Kidney (tissue), 14 donors: ENCODE results near the gene DMC1. TPM values are rescaled to one million over a fixed set of nuclear protein-coding genes. Genes with fewer than 3 reads are reported as not detected.
"Not testable (repeated sequence)": the region's sequence is repeated elsewhere in the genome, so short reads cannot be mapped to it uniquely, and the experiment has no call there.

Experiments used
- DNase-seq, 5 donors: peaks; one replicate each; pipeline ENCODE4 v3.0.0-alpha.2; 2013 to 2020
- FAIRE-seq: peaks from 2 replicates; lab custom pipeline; 2012; peaks lifted over from hg19 to GRCh38; lab: Jason Lieb, UNC
- H3K27ac ChIP-seq, 2 donors: one replicate each; pipeline ENCODE4 v1.7.0; 2013; ENCODE audit warnings: low read depth in 2 of 2, low read length in 2 of 2, inconsistent platforms in 1 of 2
- H3K27me3 ChIP-seq: one replicate; pipeline ENCODE4 v1.7.1; 2013; ENCODE audit warnings: low read length, inconsistent platforms; ENCODE audit not compliant: control insufficient read depth, insufficient read depth
- H3K36me3 ChIP-seq, 3 donors: one replicate each; pipeline versions ENCODE4 v1.7.0 to v1.7.1; 2013; ENCODE audit warnings: low read length in 3 of 3, control low read depth in 1 of 3, inconsistent platforms in 1 of 3; ENCODE audit not compliant: insufficient read depth in 3 of 3, control insufficient read depth in 2 of 3
- H3K4me1 ChIP-seq, 3 donors: one replicate each; pipeline versions ENCODE4 v1.7.0 to v1.7.1; 2013; ENCODE audit warnings: low read length in 3 of 3, inconsistent platforms in 1 of 3, low read depth in 1 of 3; ENCODE audit not compliant: control insufficient read depth in 2 of 3, insufficient read depth in 2 of 3
- H3K4me3 ChIP-seq, 3 donors: one replicate each; pipeline versions ENCODE4 v1.7.0 to v1.8.1; 2013; ENCODE audit warnings: low read length in 3 of 3, control low read depth in 1 of 3, inconsistent platforms in 1 of 3
- H3K9ac ChIP-seq, 3 donors: one replicate each; pipeline versions ENCODE4 v1.7.0 to v1.7.1; 2013; ENCODE audit warnings: low read length in 3 of 3, control low read depth in 1 of 3, inconsistent platforms in 1 of 3
- H3K9me3 ChIP-seq, 3 donors: one replicate each; pipeline versions ENCODE4 v1.7.0 to v1.7.1; 2013; ENCODE audit warnings: low read length in 3 of 3, control low read depth in 1 of 3, inconsistent platforms in 1 of 3; ENCODE audit not compliant: control insufficient read depth in 2 of 3, insufficient read depth in 1 of 3
- CTCF ChIP-seq: IDR thresholded peaks from 3 replicates; pipeline ENCODE4 v1.5.1; 2012; ENCODE audit warnings: mild to moderate bottlenecking, moderate library complexity, borderline replicate concordance; ENCODE audit not compliant: insufficient read depth; ENCODE audit errors: extremely low read depth
- intact Hi-C: fragments of 100-400 bp; cut with DNase I; formaldehyde crosslinking; loops from one replicate; pipeline ENCODE4 v1.11.1; 2022
- polyA plus RNA-seq: library from polyadenylated mRNA; stranded (reverse); fragments of 350-450 nt; fragmentation: Illumina TruSeq; extraction: RNeasy Lipid Tissue Mini Kit (QIAGEN cat#74804); gene quantifications from one replicate; pipeline ENCODE4 v1.2.3, GENCODE V29; 2014; ENCODE audit warnings: low read depth, low replicate concordance; ENCODE audit not compliant: insufficient read depth
- total RNA-seq: library from RNA; stranded (reverse); fragmentation: NEBNext Ultra II Directional; extraction: Animal tissue kit (Norgen Biotek cat#: 25700); gene quantifications from one replicate; pipeline ENCODE4 v1.2.1, GENCODE V29; 2021
- donor health status: control.
- donor health status: control.
- donor health status: control.
- donor health status: control.
- donor health status: control.
- donor health status: DM: yes; HTN: yes; CAD: no.
- donor health status: Normal renal cell carcinoma (clear cell type).

Gene DMC1
- total and polyA plus RNA-seq, 2 donors from 2014 or later, result 0.66 TPM; not detected in 1

- no peak for DNase-seq
- FAIRE-seq, result no peak
- no peak overlapping the region for H3K9ac ChIP-seq
- intact Hi-C loops, result no loop called here
- no peaks in the 10 kb centered on the region for H3K4me1 ChIP-seq
- no peak overlapping the region for H3K4me3 ChIP-seq
- no peak overlapping the region for H3K27ac ChIP-seq
- no peak for TF ChIP-seq CTCF
- no peaks in the 10 kb centered on the region for H3K27me3 ChIP-seq
- no peaks in the 10 kb centered on the region for H3K9me3 ChIP-seq
- H3K36me3 ChIP-seq, result no peaks in the 10 kb centered on the region
Measured at GRCh38 chr22:38607680-38608079, 37.7 kb upstream of the DMC1 start.

- no peaks in the 10 kb centered on the region for H3K9me3 ChIP-seq
- H3K9ac ChIP-seq, result no peak overlapping the region
- no peak for TF ChIP-seq CTCF
- no peak overlapping the region for H3K4me3 ChIP-seq
- DNase-seq (no peak), FAIRE-seq (no peak)
- intact Hi-C loops, result no loop called here
- H3K27ac ChIP-seq, result no peak overlapping the region
- no peaks in the 10 kb centered on the region for H3K4me1 ChIP-seq
- no peaks in the 10 kb centered on the region for H3K36me3 ChIP-seq
- no peaks in the 10 kb centered on the region for H3K27me3 ChIP-seq
Measured at GRCh38 chr22:38602166-38602565, 32.2 kb upstream of the DMC1 start.

- intact Hi-C loops, result no loop called here
- Histone ChIP-seq H3K9ac (no peak overlapping the region), H3K4me3 (no peak overlapping the region), H3K36me3 (no peaks in the 10 kb centered on the region), H3K27ac (no peak overlapping the region), H3K27me3 (no peaks in the 10 kb centered on the region), H3K9me3 (no peaks in the 10 kb centered on the region), H3K4me1 (no peaks in the 10 kb centered on the region)
- DNase-seq (no peak), FAIRE-seq (no peak)
- TF ChIP-seq CTCF, result no peak
Measured at GRCh38 chr22:38601221-38601764, 31.3 kb upstream of the DMC1 start.

GRCh38 chr22:38599466-38599865, 29.5 kb upstream of the DMC1 start:
- Histone ChIP-seq H3K27me3 (no peaks in the 10 kb centered on the region), H3K9me3 (no peaks in the 10 kb centered on the region), H3K9ac (no peak overlapping the region), H3K4me3 (no peak overlapping the region), H3K4me1 (no peaks in the 10 kb centered on the region), H3K36me3 (no peaks in the 10 kb centered on the region), H3K27ac (no peak overlapping the region)
- DNase-seq, result no peak
- no peak for FAIRE-seq
- intact Hi-C loops, result no loop called here
- no peak for TF ChIP-seq CTCF

GRCh38 chr22:38582923-38583322, 12.9 kb upstream of the DMC1 start:
- H3K9me3 ChIP-seq, DNase-seq, H3K9ac ChIP-seq, H3K4me3 ChIP-seq, FAIRE-seq, H3K27ac ChIP-seq, H3K27me3 ChIP-seq, H3K36me3 ChIP-seq, intact Hi-C loops, H3K4me1 ChIP-seq: not testable (repeated sequence)
